Skeletal muscle tissue (tissue), 4 donors: Measurements from ENCODE around the gene KRTAP5-7. TPM values are rescaled to one million over a fixed set of nuclear protein-coding genes. Genes with fewer than 3 reads are reported as not detected.
"Not testable (repeated sequence)": the region's sequence is repeated elsewhere in the genome, so short reads cannot be mapped to it uniquely, and the experiment has no call there.

Experiments
- H3K27ac ChIP-seq: one replicate; pipeline ENCODE4 v1.7.0; 2013; ENCODE audit warnings: mild to moderate bottlenecking, low read depth, low read length, inconsistent platforms
- H3K27me3 ChIP-seq, 3 donors: one replicate each; pipeline ENCODE4 v1.7.0; 2013; ENCODE audit warnings: low read length in 3 of 3; ENCODE audit not compliant: control insufficient read depth in 3 of 3, insufficient read depth in 3 of 3
- H3K36me3 ChIP-seq, 3 donors: one replicate each; pipeline ENCODE4 v1.7.0; 2013; ENCODE audit warnings: low read length in 3 of 3; ENCODE audit not compliant: control insufficient read depth in 3 of 3, insufficient read depth in 3 of 3
- H3K4me1 ChIP-seq, 3 donors: one replicate each; pipeline ENCODE4 v1.7.0; 2013; ENCODE audit warnings: low read length in 3 of 3, mild to moderate bottlenecking in 3 of 3; ENCODE audit not compliant: control insufficient read depth in 3 of 3, insufficient read depth in 3 of 3
- H3K4me3 ChIP-seq, 3 donors: one replicate each; pipeline ENCODE4 v1.7.0; 2013; ENCODE audit warnings: low read length in 3 of 3
- H3K9ac ChIP-seq, 3 donors: one replicate each; pipeline ENCODE4 v1.7.0; 2013; ENCODE audit warnings: low read length in 3 of 3, mild to moderate bottlenecking in 3 of 3, moderate library complexity in 2 of 3, low read depth in 1 of 3
- H3K9me3 ChIP-seq, 3 donors: one replicate each; pipeline ENCODE4 v1.7.0; 2013; ENCODE audit warnings: low read length in 3 of 3; ENCODE audit not compliant: control insufficient read depth in 3 of 3
- total RNA-seq: library from RNA; depleted of rRNA; stranded (reverse); fragments of >200 nt; gene quantifications from one replicate; pipeline ENCODE4 v1.2.3, GENCODE V29; 2014
- donor health status: Osteomylitis.

The KRTAP5-7 gene
- total RNA-seq, 1 donor from 2014 or later, result not detected

GRCh38 chr11:71567633-71568032 lies 40.6 kb downstream of the KRTAP5-7 start:
- not testable (repeated sequence) for H3K4me3 ChIP-seq, H3K9me3 ChIP-seq, H3K36me3 ChIP-seq, H3K9ac ChIP-seq, H3K27ac ChIP-seq, H3K4me1 ChIP-seq
- H3K27me3 ChIP-seq, result peaks cover 0 to 21% (median 17%) of the 10 kb centered on the region in 3 donors

DNA sequence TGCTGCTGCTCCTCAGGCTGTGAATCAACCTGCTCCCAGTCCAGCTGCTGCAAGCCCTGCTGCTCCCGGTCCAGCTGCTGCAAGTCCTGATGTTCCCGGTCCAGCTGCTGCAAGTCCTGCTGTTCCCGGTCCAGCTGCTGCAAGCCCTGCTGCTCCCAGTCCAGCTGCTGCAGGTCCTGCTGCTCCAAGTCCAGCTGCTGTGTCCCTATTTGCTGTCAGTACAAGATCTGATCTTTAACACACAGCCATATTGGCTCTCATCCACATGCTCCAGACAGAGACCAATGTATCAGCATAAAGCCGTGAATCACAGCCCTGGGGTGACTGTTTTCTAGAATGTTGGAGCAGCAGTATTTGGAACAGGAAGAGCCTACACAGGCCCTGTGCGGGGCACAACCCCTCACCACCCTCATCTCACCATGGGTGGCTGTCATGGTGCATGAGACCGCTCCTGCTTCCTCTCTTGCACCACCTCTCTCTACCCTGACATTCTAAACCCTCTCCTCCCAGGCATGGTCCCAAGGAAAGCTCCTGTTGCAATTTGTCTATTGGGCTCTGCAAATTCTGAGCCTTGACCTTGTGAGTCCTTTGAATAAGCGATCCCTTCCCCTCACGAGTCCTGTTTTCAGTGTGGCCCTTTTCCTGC lies 41.8 kb downstream of the KRTAP5-7 start:
- Histone ChIP-seq H3K27me3 (peaks cover 0 to 16% (median 13%) of the 10 kb centered on the region in 3 donors), H3K27ac (no peak overlapping the region), H3K9me3 (no peaks in the 10 kb centered on the region), H3K4me3 (no peak overlapping the region), H3K9ac (no peak overlapping the region), H3K36me3 (no peaks in the 10 kb centered on the region), H3K4me1 (peaks cover 3 to 9% (median 5%) of the 10 kb centered on the region in 3 donors)

- not testable (repeated sequence) for H3K4me3 ChIP-seq, H3K4me1 ChIP-seq, H3K27me3 ChIP-seq, H3K9ac ChIP-seq, H3K36me3 ChIP-seq, H3K9me3 ChIP-seq, H3K27ac ChIP-seq
These were observed 44.2 kb downstream of the KRTAP5-7 start for GRCh38 chr11:71571101-71571850.

- peaks cover 0 to 10% (median 5%) of the 10 kb centered on the region in 3 donors for H3K27me3 ChIP-seq
- H3K27ac ChIP-seq, result no peak overlapping the region
These were observed 45.7 kb downstream of the KRTAP5-7 start for GRCh38 chr11:71572811-71573210.

GRCh38 chr11:71574418-71574817 lies 47.4 kb downstream of the KRTAP5-7 start:
- Histone ChIP-seq H3K4me3 (no peak overlapping the region), H3K4me1 (peaks cover 0 to 3% (median 0%) of the 10 kb centered on the region in 3 donors), H3K27me3 (peaks cover 0 to 10% (median 5%) of the 10 kb centered on the region in 3 donors), H3K9me3 (no peaks in the 10 kb centered on the region), H3K9ac (no peak overlapping the region), H3K36me3 (no peaks in the 10 kb centered on the region), H3K27ac (no peak overlapping the region)

More at GRCh38 chr11:71572811-71573210, 45.7 kb downstream of the KRTAP5-7 start:
- no peaks in the 10 kb centered on the region for H3K36me3 ChIP-seq
- no peak overlapping the region for H3K9ac ChIP-seq
- peaks cover 3 to 9% (median 5%) of the 10 kb centered on the region in 3 donors for H3K4me1 ChIP-seq
- no peak overlapping the region for H3K4me3 ChIP-seq
- no peaks in the 10 kb centered on the region for H3K9me3 ChIP-seq

GRCh38 chr11:71575723-71576424 lies 48.8 kb downstream of the KRTAP5-7 start:
- H3K27ac ChIP-seq, result no peak overlapping the region

DNA sequence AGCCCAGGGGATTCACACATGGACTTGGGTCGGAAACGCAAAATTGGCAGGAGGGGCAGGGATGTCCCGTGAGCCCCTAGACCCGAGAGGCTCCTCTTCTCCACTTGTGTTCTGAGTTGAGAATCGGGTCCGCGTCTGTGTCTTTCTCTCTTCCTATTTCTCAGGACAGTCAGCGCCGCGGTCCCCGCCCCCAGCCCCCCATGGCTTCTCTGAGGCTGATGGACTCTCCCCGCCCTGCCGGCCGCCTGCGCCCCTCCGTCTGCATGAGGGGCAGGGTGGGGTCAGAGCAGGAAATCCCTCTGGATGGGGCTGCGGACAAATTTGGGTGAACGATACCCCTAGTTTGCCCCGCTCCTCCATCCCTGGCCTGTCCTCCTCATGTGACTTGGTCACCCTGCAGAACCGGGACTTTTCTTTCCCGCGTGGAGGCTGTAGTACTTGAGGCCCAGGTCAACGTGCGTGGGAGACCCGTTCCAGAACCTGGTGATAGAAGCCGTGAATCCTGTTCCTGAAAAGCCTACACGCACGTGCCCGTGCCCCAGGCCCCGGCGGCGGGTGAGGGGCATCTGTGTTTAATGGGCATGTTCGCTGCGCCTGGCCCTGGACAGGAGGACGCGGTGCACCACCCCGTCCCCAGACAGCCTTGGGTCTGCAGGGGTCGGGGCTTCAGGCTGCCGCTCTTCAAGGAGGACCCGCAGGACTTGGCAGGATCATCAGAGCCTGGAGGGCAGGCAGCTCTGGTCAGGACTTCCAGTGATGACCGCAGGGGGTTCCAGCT lies 49.8 kb downstream of the KRTAP5-7 start:
- H3K27me3 ChIP-seq, H3K9ac ChIP-seq, H3K4me3 ChIP-seq, H3K9me3 ChIP-seq, H3K27ac ChIP-seq, H3K36me3 ChIP-seq, H3K4me1 ChIP-seq: not testable (repeated sequence)

More at GRCh38 chr11:71575723-71576424, 48.8 kb downstream of the KRTAP5-7 start:
- Histone ChIP-seq H3K9ac (no peak overlapping the region), H3K27me3 (peaks cover 0 to 7% (median 2%) of the 10 kb centered on the region in 3 donors), H3K4me3 (no peak overlapping the region), H3K36me3 (no peaks in the 10 kb centered on the region), H3K4me1 (peaks cover 0 to 7% (median 2%) of the 10 kb centered on the region in 3 donors), H3K9me3 (no peaks in the 10 kb centered on the region)

- H3K27ac ChIP-seq, result no peak overlapping the region
- H3K36me3 ChIP-seq, result no peaks in the 10 kb centered on the region
- H3K27me3 ChIP-seq, result peaks cover 0 to 6% (median 3%) of the 10 kb centered on the region in 3 donors
- H3K4me1 ChIP-seq, result peaks cover 0 to 7% (median 2%) of the 10 kb centered on the region in 3 donors
- no peak overlapping the region for H3K9ac ChIP-seq
- H3K4me3 ChIP-seq, result no peak overlapping the region
- H3K9me3 ChIP-seq, result no peaks in the 10 kb centered on the region
These were observed 50.5 kb downstream of the KRTAP5-7 start for GRCh38 chr11:71577469-71578004.
